ENCODE results near the gene APRT.

- TF ChIP-seq POLR2AphosphoS5 (IDR thresholded peaks at IDR 0.05; ENCODE audit: low read depth, low read length) (no peak), POLR2A (IDR thresholded peaks at IDR 0.05; ENCODE audit: low read depth, low read length) (no peak)
Observed at GRCh38 chr16:88854306-88855111, 42.8 kb upstream of the APRT start.
